Measurements from ENCODE around the gene LCE1A. TPM values are rescaled to one million over a fixed set of nuclear protein-coding genes. Genes with fewer than 3 reads are reported as not detected.
A peak's percentile ranks its signal among the peaks of the same experiment; 100 is the strongest.

Gene LCE1A
- total RNA-seq, result not detected in 2 replicates

- Histone ChIP-seq H3K27ac (ENCODE audit: low read depth, low read length) (no peak within 1 kb of the TSS), H3K79me2 (ENCODE audit: insufficient read depth, low read length) (no peaks in the 10 kb centered on the region), H3K4me3 (ENCODE audit: insufficient read depth, low read length) (no peak within 1 kb of the TSS), H2AFZ (ENCODE audit: low read length) (no peak within 1 kb of the TSS), H3K36me3 (ENCODE audit: insufficient read depth, low read length) (no peaks in the 10 kb centered on the region), H3K27me3 (ENCODE audit: insufficient read depth, low read length) (no peaks in the 10 kb centered on the region), H3K4me2 (ENCODE audit: insufficient read depth, low read length) (no peak within 1 kb of the TSS), H3K4me1 (ENCODE audit: insufficient read depth, low read length) (no peaks in the 10 kb centered on the region), H4K20me1 (ENCODE audit: insufficient read depth, low read length) (no peaks in the 10 kb centered on the region), H3K9me3 (ENCODE audit: low read depth, low read length) (no peaks in the 10 kb centered on the region)
- TF ChIP-seq CTCF (IDR thresholded peaks at IDR 0.05; ENCODE audit: extremely low read depth, low read depth, low read length), result no peak
- DNase-seq (ENCODE audit: insufficient read length, low spot score, missing footprints), result no peak
These were observed at the start of gene LCE1A for GRCh38 chr1:152827173-152827572. Gene LCE1A, plus strand, starts transcription at chr1:152827473. Its CDS starts 0 bp downstream, at chr1:152827473.

GRCh38 chr1:152777510-152778137, 49.6 kb upstream of the LCE1A start:
- H4K20me1 ChIP-seq (ENCODE audit: insufficient read depth, low read length), result no peaks in the 10 kb centered on the region
- TF ChIP-seq CTCF (IDR thresholded peaks at IDR 0.05; ENCODE audit: extremely low read depth, low read depth, low read length), result peak; percentile 43
- H3K9me3 ChIP-seq (ENCODE audit: low read depth, low read length), result no peaks in the 10 kb centered on the region
- no peaks in the 10 kb centered on the region for H3K36me3 ChIP-seq (ENCODE audit: insufficient read depth, low read length)
- no peak overlapping the region for H3K27ac ChIP-seq (ENCODE audit: low read depth, low read length)
- H3K27me3 ChIP-seq (ENCODE audit: insufficient read depth, low read length), result no peaks in the 10 kb centered on the region
- H2AFZ ChIP-seq (ENCODE audit: low read length), result no peak overlapping the region
- no peak overlapping the region for H3K4me2 ChIP-seq (ENCODE audit: insufficient read depth, low read length)
- no peak overlapping the region for H3K4me3 ChIP-seq (ENCODE audit: insufficient read depth, low read length)
- no peak for DNase-seq (ENCODE audit: insufficient read length, low spot score, missing footprints)
- H3K4me1 ChIP-seq (ENCODE audit: insufficient read depth, low read length), result no peaks in the 10 kb centered on the region
- no peaks in the 10 kb centered on the region for H3K79me2 ChIP-seq (ENCODE audit: insufficient read depth, low read length)

GRCh38 chr1:152783095-152783494, 44.2 kb upstream of the LCE1A start:
- no peak overlapping the region for H2AFZ ChIP-seq (ENCODE audit: low read length)
- no peaks in the 10 kb centered on the region for H3K27me3 ChIP-seq (ENCODE audit: insufficient read depth, low read length)
- H3K9me3 ChIP-seq (ENCODE audit: low read depth, low read length), result no peaks in the 10 kb centered on the region
- no peak overlapping the region for H3K27ac ChIP-seq (ENCODE audit: low read depth, low read length)
- no peak overlapping the region for H3K4me2 ChIP-seq (ENCODE audit: insufficient read depth, low read length)
- H3K4me1 ChIP-seq (ENCODE audit: insufficient read depth, low read length), result no peaks in the 10 kb centered on the region
- no peak for DNase-seq (ENCODE audit: insufficient read length, low spot score, missing footprints)
- no peaks in the 10 kb centered on the region for H4K20me1 ChIP-seq (ENCODE audit: insufficient read depth, low read length)
- H3K4me3 ChIP-seq (ENCODE audit: insufficient read depth, low read length), result no peak overlapping the region
- no peaks in the 10 kb centered on the region for H3K79me2 ChIP-seq (ENCODE audit: insufficient read depth, low read length)
- no peak for TF ChIP-seq CTCF (IDR thresholded peaks at IDR 0.05; ENCODE audit: extremely low read depth, low read depth, low read length)
- no peaks in the 10 kb centered on the region for H3K36me3 ChIP-seq (ENCODE audit: insufficient read depth, low read length)

GRCh38 chr1:152786077-152786476, 41.2 kb upstream of the LCE1A start, which contains the start of gene LCE1E:
Gene LCE1E, plus strand, starts transcription at chr1:152786257. Its CDS starts 1,043 bp downstream, at chr1:152787300.
- H3K9me3 ChIP-seq (ENCODE audit: low read depth, low read length), result no peaks in the 10 kb centered on the region
- no peaks in the 10 kb centered on the region for H3K4me1 ChIP-seq (ENCODE audit: insufficient read depth, low read length)
- H3K79me2 ChIP-seq (ENCODE audit: insufficient read depth, low read length), result no peaks in the 10 kb centered on the region
- no peak within 1 kb of the TSS for H2AFZ ChIP-seq (ENCODE audit: low read length)
- no peaks in the 10 kb centered on the region for H4K20me1 ChIP-seq (ENCODE audit: insufficient read depth, low read length)
- H3K4me2 ChIP-seq (ENCODE audit: insufficient read depth, low read length), result no peak within 1 kb of the TSS
- no peak for DNase-seq (ENCODE audit: insufficient read length, low spot score, missing footprints)
- no peak for TF ChIP-seq CTCF (IDR thresholded peaks at IDR 0.05; ENCODE audit: extremely low read depth, low read depth, low read length)
- H3K4me3 ChIP-seq (ENCODE audit: insufficient read depth, low read length), result no peak within 1 kb of the TSS
- no peaks in the 10 kb centered on the region for H3K36me3 ChIP-seq (ENCODE audit: insufficient read depth, low read length)
- no peaks in the 10 kb centered on the region for H3K27me3 ChIP-seq (ENCODE audit: insufficient read depth, low read length)
- no peak within 1 kb of the TSS for H3K27ac ChIP-seq (ENCODE audit: low read depth, low read length)
